Endothelial cell of umbilical vein (primary cell): ENCODE measurements around the gene POFUT2.

Source experiments
- POLR2A ChIP-seq: IDR thresholded peaks from 2 replicates; pipeline ENCODE4 v1.6.1; 2012; ENCODE audit warnings: low read depth, mild to moderate bottlenecking, control low read depth, low read length
- POLR2AphosphoS5 ChIP-seq: IDR thresholded peaks from 2 replicates; pipeline ENCODE4 v1.6.1; 2012; ENCODE audit warnings: low read depth, mild to moderate bottlenecking, control low read depth, low read length, moderate library complexity; ENCODE audit not compliant: insufficient read depth
- TF ChIP-seq, protein P1 (sequence below), 2 donors: IDR thresholded peaks; 1 replicate in 1 of 2; 2 replicates in 1 of 2; pipeline ENCODE4 v1.5.1; 2011; ENCODE audit warnings: low read length in 2 of 2, mild to moderate bottlenecking in 2 of 2, moderate library complexity in 2 of 2, control low read depth in 1 of 2, inconsistent platforms in 1 of 2, low read depth in 1 of 2; ENCODE audit not compliant: insufficient read depth in 1 of 2; ENCODE audit errors: extremely low read depth in 1 of 2

DNA sequence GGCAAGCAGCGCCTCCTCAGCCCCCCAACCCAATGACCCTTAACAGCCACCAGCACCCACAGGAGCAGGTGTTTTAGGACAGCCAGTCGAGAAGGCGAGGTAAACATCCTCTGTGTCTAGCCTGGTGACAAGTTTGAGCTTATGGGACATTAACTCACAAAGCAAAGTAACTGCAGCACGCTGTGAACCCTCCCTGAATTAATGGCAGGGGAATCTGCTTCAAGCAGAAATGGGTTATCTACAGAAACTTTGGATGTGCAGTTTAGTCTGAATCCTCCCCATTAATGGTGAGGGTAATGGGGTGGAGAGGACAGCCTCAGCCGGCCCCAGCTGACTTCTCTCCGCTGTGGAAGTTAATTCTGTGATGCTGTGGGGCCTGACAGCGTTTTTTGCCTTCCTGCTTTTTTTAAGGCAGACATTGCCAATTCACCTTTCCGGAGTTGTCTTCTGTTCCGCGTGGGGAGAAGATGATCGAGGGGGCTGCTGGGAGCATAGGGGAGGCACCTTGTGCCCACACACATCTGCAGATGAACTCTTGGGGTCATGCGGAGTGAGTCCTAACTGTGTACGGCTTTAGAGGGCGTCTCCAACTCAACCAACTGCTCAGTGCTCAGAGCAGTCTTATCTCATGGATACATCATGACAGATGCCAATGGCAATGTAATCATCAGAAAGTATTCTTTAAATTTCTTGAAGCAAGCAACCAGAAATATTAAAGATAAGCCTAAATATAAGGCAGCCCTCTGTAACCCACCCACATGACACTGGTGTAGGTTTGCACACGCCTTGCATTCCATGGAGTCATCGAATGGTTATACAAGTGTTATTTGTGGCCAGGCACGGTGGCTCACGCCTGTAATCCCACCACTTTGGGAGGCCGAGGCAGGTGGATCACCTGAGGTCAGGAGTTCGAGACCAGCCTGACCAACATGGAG, 41.0 kb downstream of the POFUT2 start:
- no peak for TF ChIP-seq POLR2AphosphoS5
- TF ChIP-seq POLR2A = no peak
- TF ChIP-seq, protein P1, sequence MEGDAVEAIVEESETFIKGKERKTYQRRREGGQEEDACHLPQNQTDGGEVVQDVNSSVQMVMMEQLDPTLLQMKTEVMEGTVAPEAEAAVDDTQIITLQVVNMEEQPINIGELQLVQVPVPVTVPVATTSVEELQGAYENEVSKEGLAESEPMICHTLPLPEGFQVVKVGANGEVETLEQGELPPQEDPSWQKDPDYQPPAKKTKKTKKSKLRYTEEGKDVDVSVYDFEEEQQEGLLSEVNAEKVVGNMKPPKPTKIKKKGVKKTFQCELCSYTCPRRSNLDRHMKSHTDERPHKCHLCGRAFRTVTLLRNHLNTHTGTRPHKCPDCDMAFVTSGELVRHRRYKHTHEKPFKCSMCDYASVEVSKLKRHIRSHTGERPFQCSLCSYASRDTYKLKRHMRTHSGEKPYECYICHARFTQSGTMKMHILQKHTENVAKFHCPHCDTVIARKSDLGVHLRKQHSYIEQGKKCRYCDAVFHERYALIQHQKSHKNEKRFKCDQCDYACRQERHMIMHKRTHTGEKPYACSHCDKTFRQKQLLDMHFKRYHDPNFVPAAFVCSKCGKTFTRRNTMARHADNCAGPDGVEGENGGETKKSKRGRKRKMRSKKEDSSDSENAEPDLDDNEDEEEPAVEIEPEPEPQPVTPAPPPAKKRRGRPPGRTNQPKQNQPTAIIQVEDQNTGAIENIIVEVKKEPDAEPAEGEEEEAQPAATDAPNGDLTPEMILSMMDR (IDR thresholded peaks at IDR 0.05; ENCODE audit: extremely low read depth in 1 of 2, insufficient read depth in 1 of 2, low read depth in 1 of 2, low read length in 2 of 2) = no peak
